ENCODE results near the gene ALOX5. TPM values are rescaled to one million over a fixed set of nuclear protein-coding genes. Genes with fewer than 3 reads are reported as not detected.

Gene ALOX5
- total and polyA plus RNA-seq, 2 of the 4 experiments (the other 2 are of a cell fraction), result not detected

- H3K14ac ChIP-seq (replicated peaks; ENCODE audit: low read depth, low read length), result no peak overlapping the region
- H3K27me3 ChIP-seq (ENCODE audit: control insufficient read depth, insufficient read depth, low read length), result peaks cover 2% of the 10 kb centered on the region
- H3K9ac ChIP-seq (ENCODE audit: low read depth, low read length), result no peak overlapping the region
- no peak for ATAC-seq (ENCODE audit: low read depth)
- H3K56ac ChIP-seq (ENCODE audit: extremely low read depth, insufficient read depth, low read length), result no peak overlapping the region
- H2BK5ac ChIP-seq (ENCODE audit: low read depth, low read length, poor library complexity, severe bottlenecking), result no peak overlapping the region
- H3K79me1 ChIP-seq (ENCODE audit: low read depth in 1 of 2, low read length in 2 of 2), result no peaks in the 10 kb centered on the region
- no peak overlapping the region for H4K8ac ChIP-seq (ENCODE audit: low read depth in 2 of 2, low read length in 2 of 2)
- H2AFZ ChIP-seq (replicated peaks; ENCODE audit: low read length, poor library complexity), result no peak overlapping the region
- ChIA-PET CTCF (no interaction called here), POLR2A (ENCODE audit: unreplicated experiment) (no interaction called here)
- no peaks in the 10 kb centered on the region for H3K36me3 ChIP-seq (ENCODE audit: control insufficient read depth, insufficient read depth, low read length)
- in situ Hi-C loops (cut with MboI; ENCODE audit: low sequenced_read_pairs), result no loop called here
- dilution Hi-C loops (cut with HindIII; ENCODE audit: low sequenced_read_pairs, unreplicated experiment), result no loop called here
- no peak overlapping the region for H3K27ac ChIP-seq (ENCODE audit: insufficient read depth, low read length)
- WGBS, 2 experiments (ENCODE audit: extremely low coverage in 2 of 2, insufficient read length in 1 of 2), result no CpG with 5 or more reads among the region's 2 CpGs
- no peak overlapping the region for H2BK15ac ChIP-seq (ENCODE audit: low read depth, low read length)
- no peaks in the 10 kb centered on the region for H3K9me3 ChIP-seq (ENCODE audit: control insufficient read depth, insufficient read depth, low read length)
- H2BK20ac ChIP-seq (ENCODE audit: low read depth, low read length), result no peak overlapping the region
- H2BK120ac ChIP-seq (ENCODE audit: low read depth, low read length), result no peak overlapping the region
- no peak overlapping the region for H3K4ac ChIP-seq (ENCODE audit: low read depth, low read length)
- H4K91ac ChIP-seq (ENCODE audit: insufficient read depth, low read depth, low read length), result no peak overlapping the region
- no TSS peak for BruUV-seq (replicated peaks)
- H3K4me2 ChIP-seq (ENCODE audit: low read depth, low read length), result no peak overlapping the region
- no peaks in the 10 kb centered on the region for H3K4me1 ChIP-seq (ENCODE audit: control insufficient read depth, insufficient read depth, low read length)
- no peak overlapping the region for H3K18ac ChIP-seq (ENCODE audit: low read depth, low read length)
- H4K5ac ChIP-seq (ENCODE audit: low read depth, low read length), result no peak overlapping the region
- intact Hi-C loops (cut with micrococcal nuclease), result no loop called here
- DNase-seq, result no peak
- H3K4me3 ChIP-seq (ENCODE audit: insufficient read depth, low read depth, low read length), result no peak overlapping the region
- H2AK9ac ChIP-seq (replicated peaks; ENCODE audit: low read depth, low read length, poor library complexity), result no peak overlapping the region
- TF ChIP-seq NFE2L2 (IDR thresholded peaks at IDR 0.05; ENCODE audit: low read depth, low read length), result no peak
- no peak for TF ChIP-seq RAD21 (IDR thresholded peaks at IDR 0.05; ENCODE audit: low read length)
- no peak for TF ChIP-seq ELK1 (IDR thresholded peaks at IDR 0.05; ENCODE audit: borderline replicate concordance, low read depth, low read length)
- no peak for TF ChIP-seq SMC3 (IDR thresholded peaks at IDR 0.05; ENCODE audit: low read depth, low read length)
- no peak for TF ChIP-seq BHLHE40 (IDR thresholded peaks at IDR 0.05; ENCODE audit: low read depth, low read length)
- no peak for TF ChIP-seq POLR2A (IDR thresholded peaks at IDR 0.05; ENCODE audit: low read depth, low read length)
- no peak for TF ChIP-seq RCOR1 (IDR thresholded peaks at IDR 0.05; ENCODE audit: insufficient replicate concordance, low read length)
- no peak for TF ChIP-seq CHD1 (IDR thresholded peaks at IDR 0.05; ENCODE audit: low read depth, low read length)
- TF ChIP-seq CEBPB (IDR thresholded peaks at IDR 0.05; ENCODE audit: low read depth, low read length), result no peak
- no peak overlapping the region for H3K23ac ChIP-seq (ENCODE audit: low read depth, low read length)
- H4K20me1 ChIP-seq (ENCODE audit: insufficient read depth, low read length), result no peaks in the 10 kb centered on the region
- no peaks in the 10 kb centered on the region for H3K9me1 ChIP-seq (ENCODE audit: insufficient read depth, low read length)
- H2AK5ac ChIP-seq (ENCODE audit: low read depth, low read length), result no peak overlapping the region
These were observed 33.5 kb downstream of the ALOX5 start for GRCh38 chr10:45407542-45407941.

All from IMR-90 (cell line).